GM12878 (cell line): ENCODE measurements around the gene LTB4R.

ENCODE experiments used
- ATF3 ChIP-seq: IDR thresholded peaks from 2 replicates; pipeline ENCODE4 v1.6.1; 2011; ENCODE audit warnings: low read depth, mild to moderate bottlenecking, low read length, moderate library complexity, borderline replicate concordance; ENCODE audit errors: extremely low read depth
- BCL11A ChIP-seq: IDR thresholded peaks from 2 replicates; pipeline ENCODE4 v1.6.1; 2011; ENCODE audit warnings: low read depth, low read length
- CBX3 ChIP-seq: fragments of 200-600 bp; sonication (generic); IDR thresholded peaks from 2 replicates; pipeline ENCODE4 v1.6.1; 2016; ENCODE audit warnings: low read depth, borderline replicate concordance
- CTCF ChIP-seq, 3 experiments: IDR thresholded peaks in 2 of 3; conservative IDR thresholded peaks in 1 of 3; 2 replicates each; pipeline ENCODE4 v1.5.1; 2011; ENCODE audit warnings: low read depth in 3 of 3, low read length in 3 of 3, mild to moderate bottlenecking in 3 of 3, control low read depth in 2 of 3, moderate library complexity in 2 of 3, inconsistent platforms in 1 of 3, mixed read lengths in 1 of 3; ENCODE audit not compliant: control insufficient read depth in 2 of 3, insufficient read depth in 1 of 3; ENCODE audit errors: extremely low read depth in 1 of 3
- EP300 ChIP-seq, 2 experiments: fragments of 150-350 bp in 1 of 2; IDR thresholded peaks; 2 replicates each; pipeline ENCODE4 v1.6.1; 2011 to 2012; ENCODE audit warnings: low read depth in 2 of 2, low read length in 2 of 2, borderline replicate concordance in 1 of 2, improper control_type of control experiment in 1 of 2, inconsistent platforms in 1 of 2; ENCODE audit not compliant: control insufficient read depth in 1 of 2
- EZH2 ChIP-seq: IDR thresholded peaks from 2 replicates; pipeline ENCODE4 v1.6.1; 2012; ENCODE audit warnings: low read depth, mild to moderate bottlenecking, control low read depth, inconsistent platforms, low read length, borderline replicate concordance; ENCODE audit not compliant: control insufficient read depth
- GATAD2B ChIP-seq: fragments of 450-650 bp; conservative IDR thresholded peaks from 2 replicates; pipeline ENCODE4 v1.6.1; 2017; ENCODE audit warnings: low read depth, mild to moderate bottlenecking, moderate library complexity
- SRF ChIP-seq, 2 experiments: IDR thresholded peaks; 2 replicates each; pipeline ENCODE4 v1.6.1; 2011; ENCODE audit warnings: low read depth in 2 of 2, low read length in 2 of 2, mild to moderate bottlenecking in 1 of 2, moderate library complexity in 1 of 2
- TAF1 ChIP-seq: IDR thresholded peaks from 2 replicates; pipeline ENCODE4 v1.6.1; 2011; ENCODE audit warnings: mild to moderate bottlenecking, low read depth, low read length, borderline replicate concordance
- ZBTB33 ChIP-seq: fragments of 450-650 bp; IDR thresholded peaks from 2 replicates; pipeline ENCODE4 v1.6.1; 2017; ENCODE audit warnings: mild to moderate bottlenecking
- ZNF217 ChIP-seq: fragments of 450-650 bp; IDR thresholded peaks from 2 replicates; pipeline ENCODE4 v1.6.1; 2017; ENCODE audit warnings: antibody characterized with exemption, mild to moderate bottlenecking
- ZNF622 ChIP-seq: fragments of 450-650 bp; IDR thresholded peaks from 2 replicates; pipeline ENCODE4 v1.6.1; 2017; ENCODE audit warnings: mild to moderate bottlenecking, inconsistent platforms

GRCh38 chr14:24321212-24321975 lies 10.1 kb downstream of the LTB4R start:
- TF ChIP-seq EZH2 (no peak), TAF1 (no peak), ZNF217 (no peak), ZBTB33 (no peak), CTCF (IDR thresholded peaks at IDR 0.05 in 2 of 3, conservative IDR thresholded peaks at IDR 0.05 in 1 of 3; ENCODE audit: control insufficient read depth in 2 of 3, extremely low read depth in 1 of 3, insufficient read depth in 1 of 3, low read depth in 3 of 3, low read length in 3 of 3) (no peak), EP300 (IDR thresholded peaks at IDR 0.05; ENCODE audit: borderline replicate concordance in 1 of 2, control insufficient read depth in 1 of 2, low read depth in 2 of 2, low read length in 2 of 2) (no peak), CBX3 (no peak), ATF3 (no peak), ZNF622 (no peak), SRF (IDR thresholded peaks at IDR 0.05; ENCODE audit: low read depth in 2 of 2, low read length in 2 of 2) (no peak), BCL11A (no peak), GATAD2B (no peak)
